Activated CD8-positive, alpha-beta T cell treated with anti-CD3 and anti-CD28 coated beads for 36 hours (primary cell): Measurements from ENCODE around the gene SDHAF1. TPM values are rescaled to one million over a fixed set of nuclear protein-coding genes. Genes with fewer than 3 reads are reported as not detected.

Experiments used
- ATAC-seq: fragments of 200-7000 bp; cut with Tn5 transposase; one replicate; pipeline ENCODE4 v1.10.0; 2021; ENCODE audit warnings: mild to moderate bottlenecking, moderate library complexity
- CTCF ChIA-PET: fragments of 350-600 bp; sonication (Branson Sonifier 250); formaldehyde crosslinking; loops from one replicate; lab custom pipeline; 2021; ENCODE audit warnings: antibody characterized with exemption; lab: Charles Lee
- POLR2A ChIA-PET: fragments of 350-600 bp; sonication (Branson Sonifier 250); formaldehyde crosslinking; loops from one replicate; lab custom pipeline; 2021; ENCODE audit warnings: antibody characterized with exemption; lab: Charles Lee
- DNase-seq: peaks from one replicate; pipeline ENCODE4 v3.0.0-alpha.2; 2020
- H3K27ac Mint-ChIP-seq: one replicate; pipeline ENCODE4 v1.8.0; 2021; ENCODE audit warnings: mild to moderate bottlenecking, mixed read lengths
- H3K27me3 Mint-ChIP-seq: one replicate; pipeline ENCODE4 v1.8.0; 2021; ENCODE audit warnings: mixed read lengths
- H3K36me3 Mint-ChIP-seq: one replicate; pipeline ENCODE4 v1.8.0; 2021; ENCODE audit warnings: low read depth, mixed read lengths
- H3K4me1 Mint-ChIP-seq: one replicate; pipeline ENCODE4 v1.8.0; 2021; ENCODE audit warnings: low read depth, mixed read lengths
- H3K4me3 Mint-ChIP-seq: one replicate; pipeline ENCODE4 v1.8.0; 2021; ENCODE audit warnings: mild to moderate bottlenecking, moderate library complexity, mixed read lengths
- H3K9me3 Mint-ChIP-seq: one replicate; pipeline ENCODE4 v1.8.0; 2021; ENCODE audit warnings: mixed read lengths
- CTCF ChIP-seq: fragments of 200-600 bp; IDR thresholded peaks from one replicate; pipeline ENCODE4 v1.8.0; 2022; ENCODE audit warnings: antibody characterized with exemption, mild to moderate bottlenecking
- intact Hi-C: fragments of 100-400 bp; cut with micrococcal nuclease; formaldehyde crosslinking; loops from one replicate; pipeline ENCODE4 v1.10.0; 2022
- total RNA-seq, 2 experiments: library from RNA; stranded (reverse); gene quantifications; one replicate each; pipeline ENCODE4 v1.2.3, GENCODE V29; 2021

The SDHAF1 gene
- total RNA-seq, 2 experiments from 2014 or later = 22.8 to 24.7 TPM

DNA sequence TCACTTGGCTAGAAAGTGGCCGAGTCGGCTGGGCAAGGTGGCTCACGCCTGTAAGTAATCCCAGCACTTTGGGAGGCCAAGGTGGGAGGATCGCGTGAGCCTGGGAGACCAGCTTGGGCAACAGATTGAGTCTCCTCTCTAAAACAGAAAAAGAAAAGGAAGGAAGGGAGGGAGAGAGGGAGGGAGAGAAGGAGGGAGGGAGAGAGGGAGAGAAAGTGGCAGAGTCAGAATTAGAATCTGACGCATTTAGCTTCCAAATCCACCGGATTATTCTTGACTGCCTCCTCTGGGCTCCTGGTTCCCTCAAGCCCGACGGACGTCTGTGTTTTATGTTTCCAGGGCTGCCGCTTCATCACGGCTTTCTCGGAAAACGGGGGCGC, 36.3 kb upstream of the SDHAF1 start:
- H3K27ac Mint-ChIP-seq = peak overlapping the region; percentile 64
- DNase-seq = no peak
- no peak for TF ChIP-seq CTCF
- H3K4me3 Mint-ChIP-seq = peak overlapping the region; percentile 28
- CTCF ChIA-PET = interaction anchor here (0.7 to 2.0 kb wide), 10 partner anchors 15 to 102 kb away, joined by 3 to 6 read pairs (median 4); partner anchors contain the start of genes APLP1, KIRREL2 and SDHAF1
- H3K36me3 Mint-ChIP-seq = no peaks in the 10 kb centered on the region
- peak; percentile 41 for ATAC-seq
- H3K27me3 Mint-ChIP-seq = peaks cover 4% of the 10 kb centered on the region
- H3K4me1 Mint-ChIP-seq = peaks cover 35% of the 10 kb centered on the region
- intact Hi-C loops = loop anchor here (5.0 kb wide), 1 partner anchor 34 kb away; no protein-coding TSS in a partner anchor
- peaks cover 3% of the 10 kb centered on the region for H3K9me3 Mint-ChIP-seq
- POLR2A ChIA-PET = interaction anchor here (0.7 to 2.1 kb wide), 4 partner anchors 10 to 77 kb away, joined by 3 to 5 read pairs (median 4); partner anchors contain the start of gene SDHAF1

- peaks cover 29% of the 10 kb centered on the region for H3K4me1 Mint-ChIP-seq
- H3K4me3 Mint-ChIP-seq = peak overlapping the region; percentile 27
- intact Hi-C loops = loop anchor here (5.0 kb wide), 1 partner anchor 33 kb away; no protein-coding TSS in a partner anchor
- no peaks in the 10 kb centered on the region for H3K36me3 Mint-ChIP-seq
- no peak overlapping the region for H3K27ac Mint-ChIP-seq
- H3K27me3 Mint-ChIP-seq = peaks cover 4% of the 10 kb centered on the region
- ATAC-seq = peak; percentile 89
- POLR2A ChIA-PET = interaction anchor here (0.5 to 2.1 kb wide), 4 partner anchors 10 to 62 kb away, joined by 3 to 5 read pairs (median 4); partner anchors contain the start of gene SDHAF1
- CTCF ChIA-PET = interaction anchor here (0.7 to 2.0 kb wide), 9 partner anchors 16 to 101 kb away, joined by 3 to 6 read pairs (median 4); partner anchors contain the start of genes APLP1 and SDHAF1
- H3K9me3 Mint-ChIP-seq = peaks cover 3% of the 10 kb centered on the region
- peak; percentile 73 for TF ChIP-seq CTCF
- peak; percentile 79 for DNase-seq
Observed at GRCh38 chr19:35959040-35959967, 35.7 kb upstream of the SDHAF1 start.

GRCh38 chr19:35959968-35960320, 35.0 kb upstream of the SDHAF1 start:
- peaks cover 4% of the 10 kb centered on the region for H3K27me3 Mint-ChIP-seq
- H3K27ac Mint-ChIP-seq = no peak overlapping the region
- DNase-seq (no peak), ATAC-seq (no peak)
- TF ChIP-seq CTCF = no peak
- CTCF ChIA-PET = no interaction called here
- H3K9me3 Mint-ChIP-seq = peaks cover 3% of the 10 kb centered on the region
- H3K36me3 Mint-ChIP-seq = no peaks in the 10 kb centered on the region
- POLR2A ChIA-PET = interaction anchor here (0.5 to 2.1 kb wide), 3 partner anchors 11 to 63 kb away, joined by 3 to 5 read pairs (median 3); partner anchors contain the start of gene SDHAF1
- peak overlapping the region; percentile 3 for H3K4me3 Mint-ChIP-seq
- intact Hi-C loops = loop anchor here (5.0 kb wide), 1 partner anchor 32 kb away; no protein-coding TSS in a partner anchor
- peaks cover 27% of the 10 kb centered on the region for H3K4me1 Mint-ChIP-seq

DNA sequence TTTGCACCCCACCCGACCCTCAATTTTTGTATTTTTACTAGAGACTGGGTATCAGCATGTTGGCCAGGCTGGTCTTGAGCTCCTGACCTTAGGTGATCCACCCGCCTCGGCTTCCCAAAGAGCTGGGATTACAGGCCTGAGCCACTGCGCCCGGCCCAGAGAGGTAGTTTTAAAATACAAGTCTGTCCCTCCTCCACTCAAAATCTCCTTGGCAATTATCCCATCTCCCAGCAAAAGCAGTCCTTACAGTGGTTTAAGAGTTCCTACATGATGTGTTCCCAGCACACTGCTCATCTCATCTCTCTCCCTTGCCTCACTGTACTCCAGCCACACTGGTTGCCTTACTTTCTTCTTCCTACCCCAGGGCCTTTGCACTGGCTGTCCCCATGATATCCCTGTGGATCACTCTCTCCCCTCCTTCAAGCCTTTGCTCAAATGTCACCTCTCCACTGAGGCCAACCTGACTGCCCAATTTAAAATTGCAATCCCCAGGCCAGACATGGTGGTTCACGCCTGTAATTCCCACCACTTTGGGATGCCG, 34.5 kb upstream of the SDHAF1 start:
- no peak for DNase-seq
- Mint-ChIP-seq H3K4me3 (no peak overlapping the region), H3K27ac (no peak overlapping the region), H3K4me1 (peaks cover 24% of the 10 kb centered on the region), H3K36me3 (no peaks in the 10 kb centered on the region), H3K27me3 (peaks cover 4% of the 10 kb centered on the region), H3K9me3 (peaks cover 3% of the 10 kb centered on the region)
- CTCF ChIA-PET = no interaction called here
- POLR2A ChIA-PET = interaction anchor here (0.5 kb wide), 1 partner anchor 64 kb away, joined by 3 read pairs; no protein-coding TSS in a partner anchor
- no peak for ATAC-seq
- TF ChIP-seq CTCF = no peak
- intact Hi-C loops = no loop called here
